NB4 (cell line): Measurements from ENCODE around the gene ZNF469.
"Not testable (repeated sequence)": the region's sequence is repeated elsewhere in the genome, so short reads cannot be mapped to it uniquely, and the experiment has no call there.

Source experiments
- MYC ChIP-seq: IDR thresholded peaks from 2 replicates; pipeline ENCODE4 v1.6.1; 2011; ENCODE audit warnings: low read depth, low read length
- POLR2A ChIP-seq: IDR thresholded peaks from 2 replicates; pipeline ENCODE4 v1.6.1; 2011; ENCODE audit warnings: mild to moderate bottlenecking; ENCODE audit not compliant: insufficient read length; ENCODE audit errors: extremely low read depth
- TF ChIP-seq, protein P1 (sequence below): IDR thresholded peaks from one replicate; pipeline ENCODE4 v1.5.1; 2012; ENCODE audit warnings: low read depth, low read length
- TF ChIP-seq, protein P2 (sequence below): IDR thresholded peaks from 2 replicates; pipeline ENCODE4 v1.6.1; 2011; ENCODE audit warnings: low read depth, low read length

DNA sequence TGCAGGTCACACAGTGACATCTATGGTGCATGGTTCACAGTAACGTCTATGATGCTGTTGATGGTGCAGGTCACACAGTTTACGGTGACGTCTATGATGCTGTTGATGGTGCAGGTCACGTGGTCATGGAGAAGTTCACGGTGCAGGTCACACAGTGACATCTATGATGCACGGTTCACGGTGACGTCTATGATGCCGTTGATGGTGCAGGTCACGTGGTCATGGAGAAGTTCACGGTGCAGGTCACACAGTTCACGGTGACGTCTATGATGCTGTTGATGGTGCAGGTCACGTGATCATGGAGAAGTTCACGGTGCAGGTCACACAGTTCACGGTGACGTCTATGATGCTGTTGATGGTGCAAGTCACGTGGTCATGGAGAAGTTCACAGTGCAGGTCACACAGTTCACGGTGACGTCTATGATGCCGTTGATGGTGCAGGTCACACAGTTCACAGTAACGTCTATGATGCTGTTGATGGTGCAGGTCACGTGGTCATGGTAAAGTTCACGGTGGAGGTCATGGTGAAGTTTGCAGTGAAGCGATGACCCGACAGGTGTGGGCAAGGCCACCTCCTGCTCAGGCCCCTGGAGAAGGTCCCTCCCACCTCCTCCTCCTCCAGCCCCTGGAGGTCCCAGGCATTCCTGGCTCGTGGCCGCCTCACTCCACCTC is 27.7 kb downstream of the ZNF469 start:
- TF ChIP-seq, protein P1, sequence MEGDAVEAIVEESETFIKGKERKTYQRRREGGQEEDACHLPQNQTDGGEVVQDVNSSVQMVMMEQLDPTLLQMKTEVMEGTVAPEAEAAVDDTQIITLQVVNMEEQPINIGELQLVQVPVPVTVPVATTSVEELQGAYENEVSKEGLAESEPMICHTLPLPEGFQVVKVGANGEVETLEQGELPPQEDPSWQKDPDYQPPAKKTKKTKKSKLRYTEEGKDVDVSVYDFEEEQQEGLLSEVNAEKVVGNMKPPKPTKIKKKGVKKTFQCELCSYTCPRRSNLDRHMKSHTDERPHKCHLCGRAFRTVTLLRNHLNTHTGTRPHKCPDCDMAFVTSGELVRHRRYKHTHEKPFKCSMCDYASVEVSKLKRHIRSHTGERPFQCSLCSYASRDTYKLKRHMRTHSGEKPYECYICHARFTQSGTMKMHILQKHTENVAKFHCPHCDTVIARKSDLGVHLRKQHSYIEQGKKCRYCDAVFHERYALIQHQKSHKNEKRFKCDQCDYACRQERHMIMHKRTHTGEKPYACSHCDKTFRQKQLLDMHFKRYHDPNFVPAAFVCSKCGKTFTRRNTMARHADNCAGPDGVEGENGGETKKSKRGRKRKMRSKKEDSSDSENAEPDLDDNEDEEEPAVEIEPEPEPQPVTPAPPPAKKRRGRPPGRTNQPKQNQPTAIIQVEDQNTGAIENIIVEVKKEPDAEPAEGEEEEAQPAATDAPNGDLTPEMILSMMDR, result not testable (repeated sequence)
- TF ChIP-seq MYC, POLR2A: not testable (repeated sequence)
- TF ChIP-seq, protein P2, sequence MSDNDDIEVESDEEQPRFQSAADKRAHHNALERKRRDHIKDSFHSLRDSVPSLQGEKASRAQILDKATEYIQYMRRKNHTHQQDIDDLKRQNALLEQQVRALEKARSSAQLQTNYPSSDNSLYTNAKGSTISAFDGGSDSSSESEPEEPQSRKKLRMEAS, result not testable (repeated sequence)
